IMR-90 (cell line): ENCODE data around the gene MYO10. TPM values are rescaled to one million over a fixed set of nuclear protein-coding genes. Genes with fewer than 3 reads are reported as not detected.

Source experiments
- ATAC-seq: fragments of 200-7000 bp; cut with Tn5 transposase; 2 replicates; pipeline ENCODE4 v1.9.1; 2020; ENCODE audit warnings: low read depth, mild to moderate bottlenecking, moderate library complexity
- BruUV-seq: library from RNA; stranded (reverse); fragments of 400-500 nt; replicated peaks from 2 replicates; lab custom pipeline; 2021; lab: Mats Ljungman, UMichigan
- CTCF ChIA-PET: fragments of 300-600 bp; formaldehyde crosslinking; extraction: SDS; loops from one replicate; lab custom pipeline; 2021; ENCODE audit warnings: antibody characterized with exemption; lab: Yijun Ruan, JAX
- POLR2A ChIA-PET: fragments of 300-600 bp; sonication (Branson Sonifier 250); formaldehyde crosslinking; loops from one replicate; lab custom pipeline; 2022; ENCODE audit warnings: antibody characterized with exemption; ENCODE audit not compliant: unreplicated experiment; lab: Charles Lee
- DNase-seq: peaks from one replicate; pipeline ENCODE4 v3.0.0; 2013
- H2AFZ ChIP-seq: replicated peaks from 2 replicates; pipeline ENCODE3; 2013; ENCODE audit warnings: low read length, mild to moderate bottlenecking; ENCODE audit not compliant: poor library complexity
- H2AK5ac ChIP-seq: 2 replicates; pipeline ENCODE4 v1.6.1; 2013; ENCODE audit warnings: low read depth, low read length, inconsistent platforms
- H2AK9ac ChIP-seq: replicated peaks from 2 replicates; pipeline ENCODE3; 2013; ENCODE audit warnings: mild to moderate bottlenecking, low read depth, low read length, moderate library complexity; ENCODE audit not compliant: poor library complexity
- H2BK120ac ChIP-seq: 2 replicates; pipeline ENCODE4 v1.6.1; 2013; ENCODE audit warnings: low read depth, low read length, inconsistent platforms
- H2BK15ac ChIP-seq: 3 replicates; pipeline ENCODE4 v1.6.1; 2013; ENCODE audit warnings: low read depth, low read length, inconsistent platforms
- H2BK20ac ChIP-seq: 2 replicates; pipeline ENCODE4 v1.6.1; 2013; ENCODE audit warnings: low read depth, mild to moderate bottlenecking, inconsistent platforms, low read length, moderate library complexity
- H2BK5ac ChIP-seq: 2 replicates; pipeline ENCODE4 v1.6.1; 2013; ENCODE audit warnings: mild to moderate bottlenecking, low read depth, low read length, inconsistent platforms; ENCODE audit not compliant: poor library complexity, severe bottlenecking
- H3K14ac ChIP-seq: replicated peaks from 2 replicates; pipeline ENCODE4 v1.6.1; 2013; ENCODE audit warnings: low read depth, low read length, inconsistent platforms
- H3K18ac ChIP-seq: 2 replicates; pipeline ENCODE4 v1.6.1; 2013; ENCODE audit warnings: low read depth, low read length, control low read depth
- H3K23ac ChIP-seq: 2 replicates; pipeline ENCODE4 v1.6.1; 2013; ENCODE audit warnings: low read depth, low read length, inconsistent platforms
- H3K27ac ChIP-seq: 2 replicates; pipeline ENCODE4 v1.5.1; 2013; ENCODE audit warnings: mild to moderate bottlenecking, control low read depth, low read length; ENCODE audit not compliant: insufficient read depth
- H3K27me3 ChIP-seq: 2 replicates; pipeline ENCODE4 v1.6.1; 2013; ENCODE audit warnings: low read length; ENCODE audit not compliant: control insufficient read depth, insufficient read depth
- H3K36me3 ChIP-seq: 2 replicates; pipeline ENCODE4 v1.6.1; 2013; ENCODE audit warnings: low read length, mixed read lengths; ENCODE audit not compliant: control insufficient read depth, insufficient read depth
- H3K4ac ChIP-seq: 2 replicates; pipeline ENCODE4 v1.6.1; 2013; ENCODE audit warnings: low read depth, low read length, inconsistent platforms
- H3K4me1 ChIP-seq: 2 replicates; pipeline ENCODE4 v1.6.1; 2013; ENCODE audit warnings: low read length, mixed read lengths; ENCODE audit not compliant: control insufficient read depth, insufficient read depth
- H3K4me2 ChIP-seq: 2 replicates; pipeline ENCODE4 v1.6.1; 2013; ENCODE audit warnings: low read depth, mild to moderate bottlenecking, control low read depth, low read length, moderate library complexity
- H3K4me3 ChIP-seq: 2 replicates; pipeline ENCODE4 v1.5.1; 2013; ENCODE audit warnings: low read depth, mild to moderate bottlenecking, control low read depth, low read length, moderate library complexity; ENCODE audit not compliant: insufficient read depth
- H3K56ac ChIP-seq: 2 replicates; pipeline ENCODE4 v1.6.1; 2013; ENCODE audit warnings: low read length, inconsistent platforms; ENCODE audit not compliant: insufficient read depth; ENCODE audit errors: extremely low read depth
- H3K79me1 ChIP-seq, 2 experiments: 2 replicates each; pipeline ENCODE4 v1.6.1; 2013; ENCODE audit warnings: low read length in 2 of 2, inconsistent platforms in 1 of 2, low read depth in 1 of 2
- H3K9ac ChIP-seq: 2 replicates; pipeline ENCODE4 v1.6.1; 2013; ENCODE audit warnings: low read depth, low read length, control low read depth
- H3K9me1 ChIP-seq: 2 replicates; pipeline ENCODE4 v1.6.1; 2013; ENCODE audit warnings: low read length, inconsistent platforms; ENCODE audit not compliant: insufficient read depth
- H3K9me3 ChIP-seq: 2 replicates; pipeline ENCODE4 v1.6.1; 2013; ENCODE audit warnings: low read length; ENCODE audit not compliant: control insufficient read depth, insufficient read depth
- H4K20me1 ChIP-seq: 2 replicates; pipeline ENCODE4 v1.6.1; 2013; ENCODE audit warnings: low read length, inconsistent platforms; ENCODE audit not compliant: insufficient read depth
- H4K5ac ChIP-seq: 2 replicates; pipeline ENCODE4 v1.6.1; 2013; ENCODE audit warnings: mild to moderate bottlenecking, low read depth, low read length, control low read depth
- H4K8ac ChIP-seq, 2 experiments: 2 replicates each; pipeline ENCODE4 v1.6.1; 2013; ENCODE audit warnings: low read depth in 2 of 2, low read length in 2 of 2, control low read depth in 1 of 2, inconsistent platforms in 1 of 2
- H4K91ac ChIP-seq: 2 replicates; pipeline ENCODE4 v1.6.1; 2013; ENCODE audit warnings: low read depth, low read length, inconsistent platforms; ENCODE audit not compliant: insufficient read depth
- CHD1 ChIP-seq: IDR thresholded peaks from 2 replicates; pipeline ENCODE4 v1.6.1; 2012; ENCODE audit warnings: low read depth, low read length, improper control_type of control experiment
- FOS ChIP-seq: fragments of 150-350 bp; IDR thresholded peaks from 2 replicates; pipeline ENCODE4 v1.6.1; 2016; ENCODE audit warnings: low read depth, low read length
- MAFK ChIP-seq: IDR thresholded peaks from 2 replicates; pipeline ENCODE4 v1.6.1; 2012; ENCODE audit warnings: low read depth, low read length, improper control_type of control experiment
- POLR2A ChIP-seq: IDR thresholded peaks from 2 replicates; pipeline ENCODE4 v1.6.1; 2012; ENCODE audit warnings: mild to moderate bottlenecking, low read depth, low read length
- RCOR1 ChIP-seq: IDR thresholded peaks from 2 replicates; pipeline ENCODE4 v1.6.1; 2012; ENCODE audit warnings: mild to moderate bottlenecking, low read length, improper control_type of control experiment; ENCODE audit not compliant: insufficient replicate concordance
- WGBS, 2 experiments: methylation state at CpG; one replicate each; pipeline versions ENCODE4 v1.1.5 to v1.1.7; 2013; ENCODE audit warnings: missing lambda C conversion rate in 2 of 2; ENCODE audit not compliant: insufficient read length in 1 of 2; ENCODE audit errors: extremely low coverage in 2 of 2; 5-methylcytosine and 5-hydroxymethylcytosine counted together
- dilution Hi-C: fragments of 300-500 bp; cut with HindIII; formaldehyde crosslinking; loops from one replicate; pipeline ENCODE4 v1.14.3; 2018; ENCODE audit warnings: low sequenced_read_pairs; ENCODE audit not compliant: unreplicated experiment
- in situ Hi-C: fragments of 300-500 bp; cut with MboI; formaldehyde crosslinking; loops from 3 replicates; pipeline ENCODE4 v1.14.3; 2019; ENCODE audit warnings: low sequenced_read_pairs, inconsistent platforms, mixed read lengths
- intact Hi-C: fragments of 100-400 bp; cut with micrococcal nuclease; formaldehyde crosslinking; loops from 2 replicates; pipeline ENCODE4 v1.10.0; 2022
- polyA plus RNA-seq, 3 experiments: library from polyadenylated mRNA; depleted of rRNA; stranded (reverse); fragments of >200 nt; gene quantifications; 2 replicates each; pipeline ENCODE4 v1.2.3, GENCODE V29; 2012; ENCODE audit warnings: low replicate concordance in 1 of 3
- total RNA-seq: library from RNA; depleted of rRNA; stranded (reverse); fragments of >200 nt; gene quantifications from 2 replicates; pipeline ENCODE4 v1.2.3, GENCODE V29; 2012

MYO10 gene
- total and polyA plus RNA-seq, 2 of the 4 experiments (the other 2 are of a cell fraction): 39.9 to 115 TPM

- H3K27ac ChIP-seq: no peak overlapping the region
- POLR2A ChIA-PET: no interaction called here
- CTCF ChIA-PET: no interaction called here
Measured at GRCh38 chr5:16687898-16688297, 248.2 kb downstream of the MYO10 start.

More at GRCh38 chr5:16687898-16688297, 248.2 kb downstream of the MYO10 start:
- Histone ChIP-seq H4K20me1 (peaks cover 25% of the 10 kb centered on the region), H3K4me1 (no peaks in the 10 kb centered on the region), H3K79me1 (peaks cover 26 to 44% of the 10 kb centered on the region in 2 experiments), H2BK15ac (no peak overlapping the region), H3K4me3 (no peak overlapping the region), H3K18ac (no peak overlapping the region), H2AK5ac (no peak overlapping the region), H2BK5ac (no peak overlapping the region), H3K27me3 (no peaks in the 10 kb centered on the region), H3K4me2 (no peak overlapping the region), H3K14ac (no peak overlapping the region), H3K56ac (no peak overlapping the region), H2AFZ (no peak overlapping the region), H3K9me3 (no peaks in the 10 kb centered on the region), H4K8ac (no peak overlapping the region), H2BK20ac (no peak overlapping the region), H3K4ac (no peak overlapping the region), H3K36me3 (peaks cover 60% of the 10 kb centered on the region), H3K9me1 (peaks cover 3% of the 10 kb centered on the region; the same call in 1 of the 2 replicates), H3K23ac (no peak overlapping the region), H3K9ac (no peak overlapping the region), H2BK120ac (no peak overlapping the region), H2AK9ac (no peak overlapping the region), H4K91ac (no peak overlapping the region), H4K5ac (no peak overlapping the region)
- TF ChIP-seq POLR2A (no peak), CHD1 (no peak), MAFK (no peak), FOS (no peak), RCOR1 (no peak)
- ATAC-seq (no peak), DNase-seq (no peak)
- intact Hi-C loops (no loop called here), dilution Hi-C loops (no loop called here), in situ Hi-C loops (no loop called here)
- no CpG with 5 or more reads among the region's 2 CpGs for WGBS, 2 experiments
- BruUV-seq: no TSS peak
